ENCODE data around the gene IMMP2L.

IMMP2L gene

DNA sequence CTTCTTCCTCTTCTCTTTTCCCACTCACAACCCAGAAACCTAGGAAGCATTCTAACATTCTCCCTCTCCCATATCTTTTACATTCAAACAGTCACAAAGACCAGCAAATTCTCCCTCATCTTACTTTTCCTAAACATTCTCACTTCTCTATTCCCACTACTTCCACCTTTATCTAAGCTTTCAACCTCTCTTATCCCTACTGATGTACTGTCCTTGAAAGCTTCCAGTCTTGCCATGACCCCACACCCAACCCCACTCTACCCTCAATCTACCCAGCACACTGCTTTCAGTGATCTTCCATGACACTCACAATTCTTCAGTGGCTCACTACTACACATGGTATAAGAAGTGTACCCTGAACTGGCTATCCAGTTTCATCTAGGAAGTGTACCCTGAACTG, 5.3 kb downstream of the IMMP2L start:
- no peak for DNase-seq

DNA sequence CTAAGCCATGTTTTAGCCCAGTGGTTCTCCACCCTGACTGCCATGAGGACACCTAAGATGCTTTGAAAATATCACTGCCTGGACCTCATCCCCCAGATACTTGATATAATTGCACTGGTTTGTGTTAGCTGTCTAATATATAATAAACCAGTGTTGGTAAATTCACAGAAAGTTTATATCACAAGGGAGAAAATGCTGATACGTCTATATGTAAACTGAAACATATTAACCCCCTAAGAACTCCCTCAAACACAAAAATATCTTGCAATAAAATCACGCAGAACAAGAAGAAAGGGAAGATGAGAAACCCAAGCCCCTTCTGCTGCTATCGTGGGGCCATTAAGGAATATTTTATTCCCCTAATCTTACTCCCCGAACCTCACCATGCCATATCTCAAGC, 8.2 kb downstream of the IMMP2L start:
- DNase-seq, result no peak

DNA sequence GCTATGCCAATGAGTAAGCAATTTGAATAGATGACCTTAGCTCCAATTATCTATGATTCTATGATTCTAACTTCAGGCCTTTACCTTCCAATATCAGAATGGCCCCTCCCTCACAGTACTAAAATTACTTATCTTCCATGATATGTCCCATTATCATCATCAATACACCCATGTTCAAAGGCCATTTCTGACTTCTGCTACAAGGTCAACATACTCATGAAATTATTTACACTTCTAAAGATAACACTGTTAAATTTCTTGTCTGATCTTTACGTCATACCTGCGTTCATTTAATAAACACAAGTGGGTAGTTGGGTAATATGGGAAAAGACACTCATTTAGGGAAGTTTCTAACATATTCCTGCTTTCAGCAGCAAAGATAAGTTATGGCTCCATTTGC, 21.2 kb downstream of the IMMP2L start:
- no peak for DNase-seq

DNA sequence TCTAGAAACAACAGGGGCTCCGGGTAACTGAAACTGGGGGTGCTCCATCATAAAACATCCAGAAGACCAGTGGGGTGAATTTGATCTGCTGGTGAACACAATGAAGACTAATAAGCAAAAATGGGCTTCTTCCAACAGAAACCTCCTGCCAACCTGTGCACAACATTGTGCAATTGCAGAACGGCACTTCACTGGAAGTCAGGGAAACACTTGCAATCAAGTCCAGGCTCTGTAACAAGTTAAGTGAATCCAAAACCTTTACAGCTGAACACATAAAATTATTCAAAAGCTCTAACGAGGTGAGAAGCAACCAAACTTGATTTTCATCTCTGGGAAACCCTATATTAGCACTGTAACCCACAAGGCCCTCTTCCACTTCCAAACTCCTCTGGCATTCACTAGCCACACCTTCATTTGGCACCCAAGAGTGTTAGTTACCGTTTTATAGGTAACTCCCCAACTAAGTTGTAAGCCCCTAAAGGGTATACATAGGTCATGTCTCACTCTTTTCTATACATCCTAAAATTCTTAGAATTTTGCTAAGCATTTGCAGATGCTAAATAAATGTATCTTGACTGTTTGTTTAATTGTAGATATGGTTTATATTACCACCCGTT, 22.0 kb downstream of the IMMP2L start:
- DNase-seq, result no peak

DNA sequence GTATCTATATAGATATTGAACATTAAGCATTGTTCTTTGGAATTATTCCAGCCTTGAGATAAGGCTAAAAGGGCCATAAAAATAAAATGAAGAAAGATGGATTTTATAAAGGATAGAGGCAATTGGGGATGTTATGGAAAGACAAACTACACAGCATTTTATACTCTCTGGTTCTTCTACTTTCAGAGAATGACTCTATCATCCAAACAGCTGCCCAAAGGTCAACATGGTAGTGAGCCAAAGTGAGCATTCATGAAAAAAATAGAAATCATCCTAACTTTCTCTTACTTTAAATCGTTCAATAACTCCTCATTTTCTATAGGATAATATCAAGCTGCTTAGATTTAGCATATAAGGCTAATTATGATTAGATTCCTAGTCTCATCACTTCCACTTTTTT, 25.2 kb downstream of the IMMP2L start:
- no peak for DNase-seq

DNA sequence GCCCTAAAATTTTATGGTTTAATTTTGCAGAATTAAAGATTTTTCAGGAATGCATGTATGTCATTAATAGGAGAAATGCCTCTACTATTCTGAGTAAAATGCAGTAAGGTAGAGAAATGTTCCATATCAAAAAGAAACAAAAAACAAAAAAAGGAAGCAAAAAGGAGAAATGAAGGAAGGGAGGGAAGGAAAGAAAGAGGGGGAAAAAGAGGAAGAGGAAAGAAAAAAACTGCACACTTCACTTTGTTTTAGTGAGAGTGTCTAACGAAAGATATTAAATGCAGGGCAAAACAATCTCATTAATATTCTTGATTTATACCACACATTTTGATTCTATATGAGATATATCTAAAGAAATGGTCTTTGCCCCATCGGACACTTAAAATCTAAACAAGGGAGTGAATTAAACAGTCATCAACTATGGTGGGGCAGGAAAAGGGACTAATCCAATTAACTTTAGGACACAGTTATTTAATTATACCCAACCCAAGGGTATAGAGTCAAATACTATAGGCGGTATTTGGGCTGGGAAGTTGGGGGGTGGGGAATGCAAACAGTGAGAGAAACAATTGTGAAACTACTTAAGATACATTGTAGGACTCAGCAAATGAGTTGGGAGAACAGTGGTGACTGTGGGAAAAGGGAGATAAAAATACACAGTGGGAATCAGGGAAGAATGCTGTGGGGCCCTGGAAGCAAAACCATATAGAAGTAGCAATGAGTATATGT, 27.0 kb downstream of the IMMP2L start:
- DNase-seq, result no peak

DNA sequence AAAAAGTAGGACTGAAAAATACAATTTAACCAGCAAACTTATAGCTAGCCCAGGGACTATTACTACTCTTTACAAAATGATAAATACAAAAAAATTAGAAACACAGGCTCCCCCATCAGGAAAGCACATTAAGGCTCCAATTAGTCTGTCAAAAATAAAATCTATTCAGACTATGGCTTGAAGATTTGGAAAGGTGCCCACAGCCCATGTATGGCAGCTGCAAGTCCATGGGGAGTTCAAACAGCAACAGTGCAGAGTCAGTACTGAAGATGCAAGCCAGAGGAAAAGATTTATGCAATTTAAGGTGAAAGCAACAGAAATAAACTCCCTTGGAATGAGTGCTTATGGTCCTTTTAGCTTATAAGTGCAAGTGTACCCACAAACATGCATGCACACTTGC, 29.7 kb downstream of the IMMP2L start:
- no peak for DNase-seq

DNA sequence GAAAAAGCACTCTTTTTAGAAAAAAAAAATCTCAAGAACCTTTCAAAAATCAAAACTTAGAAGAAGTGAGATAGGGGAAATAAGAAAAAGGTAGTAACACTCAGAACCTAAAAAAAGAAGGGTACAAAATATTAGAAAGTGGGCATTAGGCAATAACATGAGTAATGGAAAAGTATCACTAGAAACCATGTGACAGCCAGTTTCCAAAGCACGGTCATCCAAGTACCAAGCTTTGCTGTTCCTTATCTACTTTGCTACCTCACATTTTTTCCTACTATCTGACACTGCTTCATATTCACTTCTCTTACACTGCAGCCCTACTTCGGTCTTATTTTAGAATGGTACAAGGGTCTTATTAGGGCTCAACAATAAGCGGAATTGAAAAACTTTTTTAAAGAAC, 30.3 kb downstream of the IMMP2L start:
- DNase-seq, result no peak

DNA sequence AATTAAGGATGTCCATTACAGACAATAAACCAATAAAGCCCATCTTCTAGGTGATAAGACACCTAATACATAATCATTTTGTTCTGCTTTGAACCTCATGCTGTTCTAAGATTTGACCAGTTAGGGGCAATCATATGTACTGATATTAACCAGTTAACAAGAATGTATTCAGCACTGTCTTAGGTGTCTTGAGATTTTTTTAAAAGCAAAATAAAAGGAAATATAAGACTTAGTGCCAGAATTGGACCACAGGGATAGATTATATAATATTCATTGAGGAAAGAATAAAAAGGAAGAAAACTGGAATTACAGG, 32.0 kb downstream of the IMMP2L start:
- no peak for DNase-seq

DNA sequence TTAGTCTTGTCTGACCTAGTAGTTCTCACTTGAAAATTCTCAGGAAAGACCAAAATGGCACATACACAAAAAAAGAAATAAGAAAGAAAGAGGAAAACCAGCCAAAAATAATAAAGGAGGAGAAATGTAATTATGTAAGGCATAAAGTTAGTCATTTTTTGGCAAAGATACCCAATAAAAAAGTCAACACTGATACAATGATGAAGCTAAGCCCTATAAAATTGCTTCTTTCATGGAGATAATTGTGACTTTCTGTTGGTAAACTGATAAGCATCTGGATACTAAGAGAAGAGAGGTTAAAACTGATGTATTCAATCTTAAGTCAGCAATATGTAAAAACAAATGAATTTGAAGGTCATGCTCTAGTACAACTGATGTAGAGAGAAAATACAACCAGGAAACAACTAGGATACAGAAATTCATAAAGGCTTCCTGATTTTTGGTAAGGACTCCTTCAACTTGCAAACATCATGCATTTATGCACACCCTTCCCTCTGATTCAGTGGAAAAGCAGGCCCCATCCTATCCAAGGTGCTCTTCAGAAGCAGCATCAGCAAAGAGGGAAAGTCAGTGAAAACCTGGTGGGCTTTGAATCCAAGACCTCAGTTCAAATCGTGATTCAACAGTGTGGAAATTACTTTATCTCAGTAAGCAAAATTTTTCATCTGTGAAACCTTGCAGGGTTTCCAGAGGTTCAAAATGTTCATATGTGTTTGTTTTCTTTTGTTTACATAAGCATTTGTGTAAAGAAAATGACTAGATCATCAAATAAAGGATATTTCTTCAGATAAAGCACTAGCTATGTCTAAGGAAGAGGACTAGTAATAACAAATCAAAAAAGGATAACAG, 32.6 kb downstream of the IMMP2L start:
- DNase-seq, result no peak

DNA sequence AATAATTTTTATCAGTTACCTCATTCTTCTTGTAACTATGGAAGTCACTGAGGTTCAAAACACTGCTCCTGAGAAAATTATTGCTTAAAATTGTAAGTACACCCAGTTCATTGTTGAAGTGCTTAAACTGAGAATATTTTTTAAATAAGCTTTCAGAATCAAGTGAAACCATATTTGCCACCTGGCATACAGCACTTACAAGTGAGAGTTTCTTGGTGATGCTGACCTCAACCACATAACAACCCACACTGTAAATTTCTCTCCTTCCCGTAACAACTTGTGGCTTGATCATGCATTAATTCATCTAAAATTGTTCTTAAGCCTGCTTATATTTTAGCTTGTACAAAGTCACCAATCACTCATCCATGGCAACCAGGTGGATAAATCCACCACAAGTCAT, 34.0 kb downstream of the IMMP2L start:
- no peak for DNase-seq

DNA sequence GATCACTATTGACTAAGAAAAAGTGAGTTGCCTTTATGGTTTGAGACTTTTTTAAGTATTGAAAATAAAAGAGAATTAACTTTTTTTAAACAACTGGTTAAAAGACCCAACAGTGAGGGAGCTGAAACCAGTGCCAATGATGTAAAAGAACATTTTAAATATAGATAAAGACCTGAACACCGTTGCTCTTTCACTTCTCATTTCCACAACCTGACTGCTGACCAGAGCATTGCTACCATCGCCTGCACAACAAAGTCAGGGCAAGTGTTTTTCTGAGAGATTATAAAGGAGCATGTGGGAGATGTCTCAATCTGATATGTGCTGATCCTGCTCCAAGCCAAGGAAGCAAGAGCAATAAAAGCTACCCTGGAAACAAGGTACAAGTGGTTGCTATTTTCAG, 34.7 kb downstream of the IMMP2L start:
- DNase-seq, result no peak

DNA sequence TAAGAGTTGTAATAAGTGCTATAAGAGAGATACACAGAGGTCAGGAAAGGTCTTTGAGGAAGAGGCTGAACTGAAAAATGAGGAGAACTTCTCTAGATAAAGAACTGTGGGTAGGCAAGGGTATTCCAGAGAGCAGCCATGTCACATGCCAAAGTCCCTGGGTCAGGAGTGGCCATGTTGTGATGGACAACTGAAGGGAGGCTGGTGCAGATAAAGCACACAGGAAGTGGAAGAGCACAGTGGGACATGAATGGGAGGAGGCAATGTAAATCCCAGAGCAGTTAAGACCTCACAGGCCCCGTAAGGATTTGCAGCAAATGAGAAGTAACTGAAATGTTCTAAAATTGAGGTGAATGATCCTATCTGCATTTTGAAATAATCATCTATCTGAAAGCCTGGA, 37.2 kb downstream of the IMMP2L start:
- no peak for DNase-seq

DNA sequence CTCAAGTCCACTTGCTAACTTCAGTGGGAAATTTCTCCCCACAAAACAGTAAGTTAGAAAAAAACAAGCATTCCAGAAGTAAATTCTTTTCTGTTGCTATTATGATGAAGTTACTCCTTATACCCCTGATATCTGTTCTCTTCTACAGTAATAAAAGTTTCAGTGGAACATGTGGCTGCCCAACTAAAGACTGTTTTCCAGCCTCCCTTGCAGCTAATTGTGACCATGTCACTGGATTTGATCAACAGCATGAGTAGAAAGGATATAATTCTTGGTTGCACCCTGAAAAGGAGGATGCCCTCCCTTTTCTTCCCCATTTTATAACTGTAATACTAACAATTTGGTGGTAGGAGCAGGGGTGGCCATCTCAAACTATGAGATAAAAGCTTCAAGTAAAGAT, 40.6 kb downstream of the IMMP2L start:
- DNase-seq, result no peak

DNA sequence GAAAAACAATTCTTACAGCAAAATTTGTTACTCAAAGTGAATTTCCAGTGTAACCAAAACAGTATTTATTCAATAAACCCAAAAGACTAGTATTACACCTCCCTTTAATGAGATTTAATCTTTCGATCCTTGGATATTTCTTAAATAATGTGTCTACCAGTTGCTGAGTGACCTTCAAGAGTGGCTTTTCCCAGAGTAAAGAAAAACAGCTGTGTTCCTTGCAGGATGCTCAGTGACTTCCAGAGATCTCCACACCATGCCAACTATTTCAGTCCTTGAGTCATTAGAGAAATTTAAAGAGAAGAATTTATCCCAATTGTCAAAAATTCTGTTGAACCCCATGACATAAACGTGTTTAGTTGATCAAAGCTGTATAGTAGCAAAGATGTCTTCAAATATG, 44.0 kb downstream of the IMMP2L start:
- DNase-seq, result no peak

DNA sequence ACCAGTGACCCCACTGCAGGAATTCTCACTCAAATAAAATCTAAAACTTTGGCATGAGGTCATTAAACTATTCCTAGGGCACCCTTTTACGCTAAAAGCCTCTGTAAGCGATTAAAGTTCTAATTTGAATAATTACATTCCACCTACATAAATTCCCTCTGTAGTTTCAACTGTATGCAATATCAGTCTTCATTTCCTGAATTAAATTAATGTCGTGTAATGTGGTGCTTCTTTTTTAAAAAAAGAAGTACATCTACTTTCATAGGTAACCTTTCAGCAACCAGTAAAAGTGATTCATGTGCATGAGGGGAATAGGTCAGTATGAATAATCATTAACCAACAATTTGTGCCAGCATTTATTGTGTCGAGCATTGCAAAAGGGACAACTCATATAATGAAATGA, 44.7 kb downstream of the IMMP2L start:
- no peak for DNase-seq

DNA sequence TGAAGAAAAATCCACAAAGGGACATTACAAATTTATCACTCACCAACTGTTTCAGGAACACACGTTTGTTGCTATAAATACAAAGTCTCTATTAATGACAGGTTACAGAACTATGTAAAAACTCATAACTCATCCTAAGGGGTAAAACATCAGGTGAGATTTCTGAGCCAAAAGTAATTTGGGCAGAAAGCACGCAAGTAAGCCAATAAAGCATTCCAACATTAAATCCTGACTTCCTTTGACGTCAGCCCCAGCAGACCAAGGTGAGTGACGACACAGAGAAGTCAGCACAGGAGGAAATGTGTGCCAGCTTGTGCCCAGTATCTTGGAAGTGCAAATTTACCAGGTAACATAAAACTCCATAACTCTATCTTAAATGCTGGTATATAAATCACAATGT, 45.7 kb downstream of the IMMP2L start:
- no peak for DNase-seq

DNA sequence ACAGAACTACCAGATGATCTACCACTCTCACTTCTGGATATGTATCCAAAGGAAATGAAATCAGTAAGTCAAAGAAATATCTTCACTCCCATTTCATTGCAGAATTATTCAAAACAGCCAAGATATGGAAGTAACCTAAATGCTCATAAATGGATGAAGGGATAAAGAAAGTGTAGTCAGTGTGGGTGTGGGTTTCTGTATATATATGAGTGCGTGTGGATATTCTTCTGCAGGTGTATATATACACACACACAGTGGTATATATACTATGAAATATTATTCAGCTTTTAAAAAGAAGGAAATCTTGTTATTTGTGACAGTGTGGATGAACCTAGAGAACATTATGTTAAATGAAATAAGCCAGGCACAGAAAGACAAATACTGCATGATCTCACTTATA, 48.7 kb downstream of the IMMP2L start:
- no peak for DNase-seq

DNA sequence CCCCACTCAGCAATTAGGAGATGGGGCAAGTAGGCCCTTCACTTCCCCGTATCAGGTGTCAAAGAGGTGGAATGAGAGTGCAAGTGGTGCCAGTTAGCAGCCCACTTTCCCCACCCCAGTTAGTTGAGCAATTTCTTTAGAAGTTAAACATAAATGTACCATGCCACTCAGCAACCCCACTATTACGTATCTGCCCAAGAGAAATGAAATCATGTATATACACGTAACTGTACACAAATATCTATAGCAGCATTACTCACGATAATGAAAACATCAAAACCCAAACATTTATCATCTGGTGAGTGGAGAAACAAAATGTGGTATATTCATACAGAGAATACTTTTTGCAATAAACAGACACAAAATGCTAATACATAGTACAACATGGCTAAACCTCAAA, 50.4 kb downstream of the IMMP2L start:
- no peak for DNase-seq

DNA sequence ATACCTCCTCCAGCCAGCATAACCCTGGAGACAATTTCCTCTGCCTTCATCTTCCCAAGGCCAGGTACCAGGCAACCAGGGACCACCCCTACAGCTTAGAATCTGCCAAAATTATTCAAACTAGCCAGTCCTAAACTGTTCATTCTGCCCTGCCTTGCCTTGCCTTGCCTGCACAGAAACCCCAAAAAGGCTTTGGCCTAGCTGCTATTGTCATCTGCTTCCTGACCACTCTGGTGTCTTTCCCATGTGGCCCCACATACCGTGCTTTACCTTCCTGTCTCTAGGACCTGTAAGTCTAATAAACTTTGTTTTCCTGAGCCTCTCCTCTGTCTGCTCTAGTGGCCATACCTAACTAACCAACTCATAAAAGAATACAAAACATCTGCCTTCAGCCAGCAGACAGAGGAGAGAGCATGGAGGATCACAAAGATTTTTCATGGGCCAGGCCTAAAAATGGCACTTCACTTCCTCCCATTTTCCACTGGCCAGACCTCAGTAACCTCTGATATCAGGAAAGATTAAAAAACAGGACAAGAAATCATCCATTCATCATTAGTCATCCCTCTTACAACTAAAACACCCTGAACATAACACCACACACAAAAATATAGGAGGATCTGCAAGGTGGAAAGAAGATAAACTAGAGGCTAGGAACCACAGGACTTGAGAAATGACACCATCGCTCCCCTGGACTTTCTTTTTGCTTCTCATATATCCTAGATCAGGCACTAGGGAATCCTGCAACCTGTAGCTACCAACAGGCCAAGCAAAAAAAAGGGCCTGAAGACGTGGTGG, 51.5 kb downstream of the IMMP2L start:
- DNase-seq, result no peak

DNA sequence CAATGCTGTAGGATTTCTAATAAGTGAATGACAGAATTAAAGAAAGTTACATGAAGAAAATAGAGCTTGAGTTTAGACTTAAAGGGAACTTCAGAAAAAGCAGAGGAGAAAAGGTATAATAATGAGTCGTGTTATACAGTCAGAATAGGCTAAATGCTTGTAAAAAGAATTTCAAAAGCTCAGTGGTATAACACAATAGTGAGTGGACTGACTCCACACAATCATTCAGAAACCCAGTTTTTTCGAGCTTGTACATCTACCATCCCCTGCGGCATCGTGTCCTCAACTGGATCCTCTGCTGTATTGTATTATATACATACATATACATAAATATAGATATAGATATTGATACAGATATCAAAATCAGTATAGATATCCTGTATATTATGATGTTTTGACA, 52.2 kb downstream of the IMMP2L start:
- DNase-seq, result no peak

DNA sequence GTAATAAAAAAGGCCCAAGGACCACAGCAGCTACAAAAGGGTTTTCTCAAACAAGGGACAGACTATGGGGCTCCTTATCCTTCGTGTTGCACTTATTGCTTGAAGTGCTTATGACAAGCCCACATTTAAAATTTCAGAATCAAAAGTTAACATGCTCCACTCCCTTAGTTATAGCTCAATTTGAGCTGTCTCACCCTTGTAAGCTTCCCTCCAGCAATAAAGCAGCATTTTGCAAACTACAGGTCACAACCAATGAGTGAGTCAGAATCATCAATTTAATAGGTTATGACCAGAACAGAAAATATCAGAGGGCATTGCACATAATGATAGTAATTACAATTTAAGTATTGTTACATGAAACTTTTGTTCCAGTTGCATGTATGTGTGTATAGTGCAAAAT, 53.0 kb downstream of the IMMP2L start:
- DNase-seq, result no peak

DNA sequence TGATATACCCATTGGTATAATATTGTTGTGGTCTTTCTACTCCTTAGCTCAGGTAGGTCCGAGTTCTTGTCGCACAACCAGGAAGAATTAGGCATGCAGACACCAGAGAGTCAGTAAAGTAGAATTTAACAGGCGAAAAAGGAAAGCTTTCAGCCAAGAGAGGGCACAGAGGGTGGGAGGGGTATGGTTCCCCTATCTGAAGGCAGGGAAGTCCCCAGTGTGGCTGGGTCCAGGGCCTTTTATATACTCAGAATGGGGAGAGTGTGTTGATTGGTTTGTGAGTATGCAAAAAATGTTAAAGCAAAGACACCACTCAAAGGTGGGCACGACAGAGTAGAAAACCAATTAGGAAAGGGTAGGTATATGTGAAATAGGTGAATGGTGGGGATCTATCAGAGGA, 53.9 kb downstream of the IMMP2L start:
- DNase-seq, result no peak

All from central memory CD4-positive, alpha-beta T cell (primary cell).